Suppressor macrophage (primary cell): ENCODE results near the gene AJM1.
"Not testable (repeated sequence)": the region's sequence is repeated elsewhere in the genome, so short reads cannot be mapped to it uniquely, and the experiment has no call there.

ENCODE experiments used
- DNase-seq, 4 experiments: peaks; one replicate each; pipeline ENCODE4 v3.0.0-alpha.2; 2020 to 2022

Gene AJM1

DNA sequence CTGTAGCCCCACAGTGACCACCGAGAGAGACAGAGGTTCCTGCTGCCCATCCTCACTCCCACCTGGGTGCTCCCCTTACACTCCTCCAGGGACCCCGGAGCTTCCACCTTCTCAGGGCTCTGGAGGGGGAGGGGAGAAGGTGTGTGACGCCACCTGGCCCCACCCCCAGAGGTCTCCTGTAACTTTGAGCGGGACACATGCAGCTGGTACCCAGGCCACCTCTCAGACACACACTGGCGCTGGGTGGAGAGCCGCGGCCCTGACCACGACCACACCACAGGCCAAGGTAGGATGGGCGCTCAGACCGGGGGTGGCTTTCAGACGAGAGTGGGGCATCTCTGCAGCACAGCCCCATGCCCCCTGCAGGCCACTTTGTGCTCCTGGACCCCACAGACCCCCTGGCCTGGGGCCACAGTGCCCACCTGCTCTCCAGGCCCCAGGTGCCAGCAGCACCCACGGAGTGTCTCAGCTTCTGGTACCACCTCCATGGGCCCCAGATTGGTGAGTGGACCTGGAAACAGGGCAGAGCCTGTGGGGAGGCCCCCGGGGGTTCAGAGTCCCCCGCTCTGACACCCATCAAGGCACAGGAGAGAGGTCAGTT lies 14.4 kb downstream of the AJM1 start:
- DNase-seq, result no peak

DNA sequence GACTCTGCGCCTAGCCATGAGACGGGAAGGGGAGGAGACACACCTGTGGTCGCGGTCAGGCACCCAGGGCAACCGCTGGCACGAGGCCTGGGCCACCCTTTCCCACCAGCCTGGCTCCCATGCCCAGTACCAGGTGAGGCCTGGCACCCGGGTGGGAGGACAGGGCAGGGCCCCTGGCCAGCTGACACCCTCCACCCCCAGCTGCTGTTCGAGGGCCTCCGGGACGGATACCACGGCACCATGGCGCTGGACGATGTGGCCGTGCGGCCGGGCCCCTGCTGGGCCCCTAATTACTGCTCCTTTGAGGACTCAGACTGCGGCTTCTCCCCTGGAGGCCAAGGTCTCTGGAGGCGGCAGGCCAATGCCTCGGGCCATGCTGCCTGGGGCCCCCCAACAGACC lies 14.9 kb downstream of the AJM1 start:
- no peak for DNase-seq

DNA sequence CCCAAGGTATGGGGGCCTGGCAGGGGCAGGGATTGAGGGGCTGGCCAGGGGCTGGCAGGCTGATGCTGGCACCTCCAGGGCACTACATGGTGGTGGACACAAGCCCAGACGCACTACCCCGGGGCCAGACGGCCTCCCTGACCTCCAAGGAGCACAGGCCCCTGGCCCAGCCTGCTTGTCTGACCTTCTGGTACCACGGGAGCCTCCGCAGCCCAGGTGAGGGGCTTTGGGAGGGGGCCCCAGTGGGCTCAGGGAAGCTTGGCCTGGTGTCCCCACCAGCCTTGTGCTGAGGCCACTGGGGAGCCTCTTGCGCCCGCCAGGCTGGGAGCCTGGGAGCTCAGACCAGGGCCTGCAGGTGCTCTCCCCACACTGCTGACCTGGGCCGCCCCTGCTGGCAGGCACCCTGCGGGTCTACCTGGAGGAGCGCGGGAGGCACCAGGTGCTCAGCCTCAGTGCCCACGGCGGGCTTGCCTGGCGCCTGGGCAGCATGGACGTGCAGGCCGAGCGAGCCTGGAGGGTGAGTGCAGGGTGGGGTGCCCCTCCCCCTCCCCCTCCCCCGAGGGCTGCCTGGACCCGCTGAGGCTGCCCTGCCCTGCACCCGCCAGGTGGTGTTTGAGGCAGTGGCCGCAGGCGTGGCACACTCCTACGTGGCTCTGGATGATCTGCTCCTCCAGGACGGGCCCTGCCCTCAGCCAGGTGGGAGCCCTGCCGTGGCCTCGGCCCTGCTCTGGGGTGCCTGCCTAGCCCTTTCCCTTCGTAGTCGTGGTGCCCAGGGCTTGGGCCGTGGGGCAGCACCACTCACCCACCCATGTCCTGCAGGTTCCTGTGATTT lies 15.5 kb downstream of the AJM1 start:
- DNase-seq, result no peak

DNA sequence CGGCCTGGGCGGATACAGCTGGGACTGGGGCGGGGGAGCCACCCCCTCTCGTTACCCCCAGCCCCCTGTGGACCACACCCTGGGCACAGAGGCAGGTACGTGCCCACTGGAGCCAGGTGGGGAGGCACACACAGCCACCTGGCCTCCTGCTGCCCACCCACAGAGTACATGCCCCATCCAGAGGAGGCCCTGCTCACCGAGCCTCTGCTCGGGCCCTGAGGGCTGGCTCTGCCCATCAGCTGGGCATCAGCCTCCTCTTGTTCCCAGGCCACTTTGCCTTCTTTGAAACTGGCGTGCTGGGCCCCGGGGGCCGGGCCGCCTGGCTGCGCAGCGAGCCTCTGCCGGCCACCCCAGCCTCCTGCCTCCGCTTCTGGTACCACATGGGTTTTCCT lies 16.2 kb downstream of the AJM1 start:
- no peak for DNase-seq

DNA sequence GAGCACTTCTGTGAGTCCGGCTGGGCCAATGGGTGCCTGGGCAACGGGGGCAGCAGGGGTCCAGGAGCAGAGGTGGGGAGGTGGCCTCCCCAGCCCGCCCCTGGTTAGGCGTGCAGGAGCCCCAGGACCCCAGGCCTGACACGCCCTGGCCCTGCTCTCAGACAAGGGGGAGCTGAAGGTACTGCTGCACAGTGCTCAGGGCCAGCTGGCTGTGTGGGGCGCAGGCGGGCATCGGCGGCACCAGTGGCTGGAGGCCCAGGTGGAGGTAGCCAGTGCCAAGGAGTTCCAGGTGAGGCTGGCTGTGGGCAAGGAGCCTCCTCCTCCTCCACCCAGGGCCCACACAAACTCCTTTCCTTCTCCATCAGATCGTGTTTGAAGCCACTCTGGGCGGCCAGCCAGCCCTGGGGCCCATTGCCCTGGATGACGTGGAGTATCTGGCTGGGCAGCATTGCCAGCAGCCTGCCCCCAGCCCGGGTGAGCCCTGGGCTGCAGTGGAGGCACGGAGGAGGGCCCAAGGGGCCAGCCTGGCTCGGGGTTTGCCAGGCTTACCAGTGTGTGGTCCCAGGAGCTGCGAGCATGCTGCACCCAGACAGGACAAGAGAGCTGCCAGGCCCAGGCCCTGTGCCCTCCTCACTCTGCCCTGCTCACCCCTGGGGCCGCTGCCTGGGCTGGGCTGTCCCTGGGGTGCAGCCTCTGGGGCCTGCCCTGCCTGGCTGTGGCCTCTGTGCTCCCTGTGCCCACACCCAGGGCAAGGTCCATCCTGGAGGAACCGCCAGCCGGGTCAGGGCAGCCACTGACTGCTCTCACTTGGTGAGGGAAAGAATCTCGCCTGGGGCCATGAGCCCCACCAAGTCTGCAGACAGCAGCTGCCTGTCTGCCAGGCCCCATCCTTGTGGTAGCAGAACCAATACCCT lies 16.8 kb downstream of the AJM1 start:
- DNase-seq, result no peak

DNA sequence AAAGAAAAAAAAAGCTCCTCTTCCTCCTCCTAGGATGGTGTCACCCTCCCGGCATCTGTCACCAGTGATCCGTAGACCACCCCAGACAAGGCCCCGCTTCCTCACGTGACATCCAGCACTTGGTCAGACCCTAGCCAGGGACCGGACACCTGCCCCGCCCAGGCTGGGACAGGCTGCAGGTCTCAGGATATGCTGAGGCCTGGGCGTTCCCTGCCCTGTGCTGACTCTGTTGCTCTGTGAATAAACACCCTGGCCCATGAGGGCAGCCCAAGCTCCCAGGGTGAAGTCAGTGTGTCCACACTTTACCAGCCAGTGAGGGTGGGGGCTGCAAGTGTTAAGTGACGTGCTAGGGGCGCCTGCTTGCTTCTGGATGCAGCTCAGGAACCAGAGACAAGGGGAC lies 18.3 kb downstream of the AJM1 start:
- peak in 1 of 4 experiments; percentile 1 for DNase-seq

DNA sequence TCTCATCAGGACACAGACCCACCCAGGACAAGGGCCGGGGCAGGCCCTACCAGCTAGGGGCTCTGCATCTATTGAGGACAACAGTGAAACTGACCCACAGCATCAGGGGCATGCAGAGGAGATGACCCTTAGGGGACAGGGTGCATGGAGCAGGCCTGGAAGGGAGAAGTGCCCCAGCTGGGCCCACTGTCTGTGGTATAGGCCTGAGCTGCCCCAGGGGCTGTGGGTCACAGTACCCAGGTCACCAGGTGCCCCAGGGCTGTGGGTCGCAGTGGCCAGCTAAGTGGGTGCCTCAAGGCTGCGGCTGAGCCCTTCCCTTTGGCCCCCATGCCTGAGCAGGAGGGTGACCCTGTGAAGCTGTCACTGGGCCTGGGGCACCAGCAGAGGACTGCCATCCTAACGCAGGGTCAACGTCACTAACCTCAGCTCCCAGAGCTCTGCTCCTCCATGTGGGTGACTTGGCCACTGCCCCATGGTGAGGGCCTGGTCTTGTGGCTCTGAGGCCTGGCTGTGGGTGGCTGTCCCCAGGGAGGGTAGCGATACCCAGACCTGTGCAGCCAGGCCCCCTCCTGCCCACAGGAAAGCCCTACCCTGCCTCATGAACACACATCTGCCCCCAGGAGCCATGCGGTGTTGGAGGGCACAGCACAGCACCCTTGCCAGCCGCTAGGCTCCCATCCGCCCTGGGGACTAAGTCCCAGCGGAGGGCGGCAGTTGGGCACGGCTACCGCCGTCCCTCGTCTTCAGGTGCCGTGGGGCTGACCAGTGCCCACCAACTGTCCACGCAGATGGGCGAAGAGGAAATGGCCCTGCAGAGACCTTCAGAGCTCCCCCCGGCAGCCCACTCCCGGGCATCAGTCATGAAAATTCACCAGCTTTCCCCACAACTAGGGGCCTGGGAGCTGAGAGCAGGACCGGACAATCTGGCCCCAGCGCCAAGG lies 18.9 kb downstream of the AJM1 start:
- no peak for DNase-seq

DNA sequence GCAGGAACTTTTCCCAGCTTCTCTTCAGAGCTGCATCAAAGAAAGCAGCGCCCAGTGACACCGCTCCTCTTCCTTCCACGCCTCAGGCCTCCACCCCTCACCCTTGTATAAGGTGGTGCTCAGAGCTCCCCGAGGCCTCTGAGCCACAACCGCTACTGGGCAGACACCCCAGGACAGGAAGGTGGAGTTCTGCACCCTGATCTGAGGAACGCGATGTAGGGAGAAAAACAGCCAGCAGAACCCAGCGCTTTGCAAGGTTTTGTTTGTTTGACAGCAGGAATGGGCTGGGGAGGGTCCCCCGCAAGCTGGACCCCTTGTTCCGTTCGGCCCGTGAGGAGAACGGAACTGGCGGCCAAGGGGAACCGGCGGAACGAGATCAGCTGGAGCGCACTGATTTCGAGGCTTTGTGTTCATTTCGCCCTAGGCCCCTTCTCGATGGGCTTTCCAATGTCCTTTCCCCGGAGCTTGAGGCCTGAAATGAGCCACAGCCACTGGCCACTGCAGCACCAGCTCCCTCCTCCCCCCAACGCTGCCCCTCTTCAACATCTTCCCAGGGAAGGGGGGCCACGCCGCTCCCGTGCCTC lies 19.7 kb downstream of the AJM1 start:
- no peak for DNase-seq

DNA sequence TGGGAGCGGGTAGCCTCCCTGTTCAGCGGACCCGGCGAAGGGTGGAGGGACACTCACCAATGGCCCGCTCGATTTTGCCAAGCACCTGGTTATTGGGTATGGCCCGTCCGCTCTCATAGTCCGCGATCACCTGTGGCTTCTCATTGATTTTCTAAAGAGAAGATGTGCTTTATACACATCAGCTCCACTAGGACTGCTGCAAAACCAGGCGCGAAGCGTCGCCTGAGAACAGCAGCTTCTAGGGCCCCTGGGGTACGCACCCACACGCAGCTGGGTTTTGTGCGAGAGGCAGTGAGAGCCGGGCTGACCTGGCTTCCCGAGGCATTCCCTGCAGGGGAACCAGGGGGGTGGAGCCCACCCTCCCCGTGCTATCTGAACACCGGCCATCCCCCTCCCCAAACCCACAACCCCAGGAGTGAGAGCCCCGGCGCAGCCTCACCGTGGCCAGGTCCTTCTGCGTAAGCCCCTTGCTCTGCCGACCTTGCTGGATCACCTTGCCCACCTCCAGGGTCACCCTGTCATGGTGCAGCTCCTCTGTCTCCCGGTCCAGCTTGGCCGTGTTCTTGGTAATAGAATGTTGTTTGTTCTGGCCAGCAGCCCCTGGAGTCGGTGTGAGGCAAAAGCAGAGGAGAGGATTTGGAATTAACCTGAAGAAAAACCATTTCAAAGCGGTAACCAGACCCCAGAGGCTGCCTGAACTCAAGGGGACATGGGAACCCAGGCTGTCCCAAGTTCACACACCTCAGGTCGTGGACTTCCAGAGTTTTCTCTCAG lies 20.8 kb downstream of the AJM1 start:
- DNase-seq, result no peak

DNA sequence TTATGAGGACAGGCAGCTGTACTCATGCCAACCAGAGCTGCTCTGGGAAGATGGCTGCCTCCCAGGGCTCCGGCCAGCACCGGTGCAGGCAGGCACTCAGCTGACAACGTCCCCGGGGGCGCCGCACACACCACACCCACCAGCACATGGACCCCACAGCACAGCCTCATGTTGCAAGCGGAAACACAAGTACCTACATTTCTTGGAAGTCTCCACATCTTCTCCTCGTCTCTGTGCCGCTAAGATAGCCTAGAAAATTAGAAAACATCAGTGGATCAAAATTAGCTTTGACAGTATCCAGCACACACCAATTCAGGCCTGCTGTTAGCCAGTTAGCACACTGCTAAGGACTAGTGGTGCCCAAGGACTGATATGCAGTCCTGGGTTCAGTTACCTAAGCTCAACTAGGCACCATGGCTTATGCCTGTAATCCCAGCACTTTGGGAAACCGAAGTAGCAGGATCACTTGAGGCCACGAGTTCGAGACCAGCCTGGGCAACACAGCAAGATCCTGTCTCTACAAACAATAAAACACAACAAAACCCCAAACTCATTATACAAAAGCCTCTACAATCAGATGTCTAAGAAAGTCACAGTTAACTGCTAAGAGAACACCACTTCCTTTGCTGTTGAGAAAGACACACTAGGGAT lies 21.5 kb downstream of the AJM1 start:
- no peak for DNase-seq

DNA sequence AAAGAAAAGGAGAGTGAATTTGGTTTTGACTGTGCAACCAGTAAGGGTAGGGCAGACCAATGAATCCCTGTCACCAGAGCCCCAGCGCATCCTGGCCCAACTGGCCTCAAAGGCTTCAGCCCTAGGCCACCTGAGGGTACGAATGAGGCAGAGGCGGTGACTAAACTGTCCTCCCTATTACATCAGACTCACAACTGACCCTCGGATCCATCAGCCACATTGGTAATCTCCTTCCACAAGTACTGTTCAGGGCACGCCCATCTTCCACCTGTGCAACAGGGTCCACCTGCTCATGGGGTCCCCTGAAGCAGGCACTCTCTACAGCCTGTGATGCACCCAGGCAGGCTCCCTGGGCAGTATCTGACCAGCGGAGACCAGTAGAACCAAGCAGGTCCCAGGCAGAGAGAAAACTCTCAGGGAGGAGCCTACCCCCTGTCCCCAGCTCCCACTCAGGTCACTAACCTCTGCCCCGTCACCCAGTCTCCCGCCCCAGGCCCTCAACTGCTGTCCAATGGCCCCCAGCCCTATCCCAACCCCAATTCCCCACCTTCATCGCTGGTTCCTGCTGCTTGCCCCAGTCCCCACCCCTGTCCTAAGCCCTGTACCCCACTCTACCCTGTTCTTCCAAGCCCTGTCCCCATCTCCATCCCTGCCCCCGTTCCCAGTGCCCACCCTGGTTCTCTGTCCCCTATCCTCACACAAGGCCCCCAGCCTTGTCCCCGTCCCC lies 22.9 kb downstream of the AJM1 start:
- no peak for DNase-seq

DNA sequence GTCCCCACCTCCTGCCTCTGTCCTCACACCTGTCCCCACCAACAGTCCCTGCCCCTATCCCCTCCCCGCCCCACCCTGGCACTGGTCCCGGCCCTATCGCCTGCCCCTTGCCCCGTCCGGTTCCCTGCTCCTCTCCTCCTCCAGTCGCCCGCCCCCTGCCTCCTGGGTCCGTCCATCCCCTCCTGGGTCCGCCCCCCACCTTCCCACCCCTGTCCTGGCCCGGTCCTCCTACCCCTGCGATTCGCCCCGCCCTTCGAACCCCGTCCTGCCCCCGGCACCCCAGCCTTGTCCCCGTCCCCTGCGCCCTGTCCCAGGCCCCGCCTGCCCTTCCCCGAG lies 23.5 kb downstream of the AJM1 start:
- peak in 1 of 4 experiments; percentile 39 for DNase-seq

DNA sequence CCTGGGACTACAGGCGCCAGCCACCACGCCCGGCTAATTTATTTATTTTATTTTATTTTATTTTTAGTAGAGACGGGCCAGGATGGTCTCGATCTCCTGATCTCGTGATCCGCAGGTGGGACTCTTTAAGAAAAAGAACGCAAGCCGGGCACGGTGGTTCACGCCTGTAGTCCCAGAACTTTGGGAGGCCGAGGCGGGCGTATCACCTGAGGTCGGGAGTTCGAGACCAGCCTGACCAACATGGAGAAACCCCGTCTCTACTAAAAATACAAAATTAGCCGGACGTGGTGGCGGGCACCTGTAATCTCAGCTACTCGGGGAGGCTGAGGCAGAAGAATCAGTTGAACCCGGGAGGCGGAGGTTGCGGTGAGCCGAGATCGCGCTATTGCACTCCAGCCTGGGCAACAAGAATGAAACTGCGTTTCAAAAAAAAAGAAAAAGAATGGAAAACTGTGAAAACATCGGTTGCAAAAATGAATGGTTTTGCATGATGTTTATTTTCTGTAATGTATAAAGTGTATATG lies 24.7 kb downstream of the AJM1 start:
- not testable (repeated sequence) for DNase-seq

DNA sequence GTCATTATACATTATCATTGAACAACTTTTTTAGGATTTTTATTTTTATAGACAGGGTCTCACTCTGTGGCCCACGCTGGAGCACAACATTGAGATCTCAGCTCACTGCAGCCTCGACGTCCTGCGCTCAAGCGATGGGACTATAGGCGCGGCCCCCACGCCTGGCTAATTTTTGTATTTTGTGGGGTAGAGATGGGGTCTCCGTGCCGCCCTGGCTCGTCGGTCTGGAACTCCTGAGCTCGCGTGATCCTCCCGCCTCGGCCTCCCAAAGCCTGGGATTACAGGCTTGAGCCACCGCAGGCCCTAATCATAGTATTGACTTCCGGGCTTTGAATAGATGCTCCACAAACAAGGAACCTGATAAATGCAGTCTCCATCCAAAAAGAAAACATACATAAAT lies 25.2 kb downstream of the AJM1 start:
- no peak for DNase-seq

DNA sequence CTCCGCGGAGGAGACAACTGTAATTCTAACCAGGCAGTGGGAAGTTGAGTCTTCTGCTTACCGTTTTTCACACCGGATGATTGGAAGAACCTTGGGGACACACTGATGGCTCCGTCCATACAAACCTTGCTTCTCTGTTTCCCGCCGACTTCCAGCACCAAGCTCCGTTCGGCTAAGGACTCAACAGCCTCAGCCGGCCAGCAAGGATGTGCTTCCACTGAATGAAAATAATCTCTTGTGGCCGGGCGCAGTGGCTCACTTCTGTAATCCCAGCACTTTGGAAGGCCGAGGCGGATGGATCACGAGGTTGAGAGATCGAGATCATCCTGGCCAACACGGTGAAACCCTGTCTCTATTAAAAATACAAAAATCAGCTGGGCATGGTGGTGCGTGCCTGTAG lies 25.6 kb downstream of the AJM1 start:
- no peak for DNase-seq

DNA sequence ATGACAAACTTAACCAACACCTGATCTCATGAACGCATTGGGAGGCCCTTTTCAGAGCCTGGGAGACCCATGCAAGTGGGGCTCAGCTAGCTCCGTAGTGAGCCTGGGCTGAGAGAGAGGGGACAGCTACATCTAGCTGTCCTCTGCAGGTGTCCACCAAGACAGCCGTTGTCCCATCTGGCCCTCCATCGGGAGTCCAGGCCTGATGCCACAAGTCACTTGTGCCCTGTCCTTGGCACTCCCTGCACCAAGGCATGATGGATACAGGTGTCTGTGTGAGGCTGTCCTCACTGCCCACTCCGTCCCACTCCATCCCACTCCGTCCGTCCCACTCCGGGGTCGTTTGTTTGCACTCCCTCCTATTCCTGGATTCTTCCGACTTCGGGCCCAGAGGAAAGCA lies 26.4 kb downstream of the AJM1 start:
- DNase-seq, result no peak

DNA sequence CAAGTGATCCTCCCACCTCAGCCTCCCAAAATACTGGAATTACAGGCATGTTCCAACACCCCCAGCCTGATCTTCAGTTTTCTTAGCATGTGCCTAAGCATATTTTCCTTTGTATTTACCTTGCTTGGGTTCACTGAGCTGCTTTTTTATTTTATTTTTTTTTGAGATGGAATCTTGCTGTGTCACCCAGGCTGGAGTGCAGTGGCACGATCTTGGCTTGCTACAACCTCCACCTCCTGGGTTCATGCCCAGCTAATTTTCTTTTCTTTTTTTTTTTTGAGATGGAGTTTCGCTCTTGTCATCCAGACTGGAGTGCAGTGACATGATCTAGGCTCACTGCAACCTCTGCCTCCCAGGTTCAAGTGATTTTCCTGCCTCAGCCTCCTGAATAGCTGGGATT lies 27.3 kb downstream of the AJM1 start:
- DNase-seq, result not testable (repeated sequence)

DNA sequence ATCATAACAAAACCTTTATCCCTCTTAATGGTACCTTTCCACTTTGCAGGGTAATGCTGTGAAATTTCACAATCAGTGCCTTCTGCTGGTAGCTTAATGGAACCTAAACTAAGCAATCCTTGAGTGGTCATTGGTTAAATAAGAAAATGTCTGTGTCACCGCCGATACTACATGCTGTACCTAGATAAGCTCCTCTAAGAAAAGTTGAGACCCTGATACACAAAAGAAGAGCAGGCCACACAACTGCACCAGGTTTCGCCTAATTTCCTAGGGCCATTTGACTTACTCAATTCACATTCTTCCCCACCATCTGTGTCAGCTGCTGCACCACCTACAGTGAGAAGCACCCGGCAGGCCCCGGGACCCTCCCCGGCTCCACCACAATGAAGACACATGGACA lies 32.9 kb downstream of the AJM1 start:
- DNase-seq, result no peak

DNA sequence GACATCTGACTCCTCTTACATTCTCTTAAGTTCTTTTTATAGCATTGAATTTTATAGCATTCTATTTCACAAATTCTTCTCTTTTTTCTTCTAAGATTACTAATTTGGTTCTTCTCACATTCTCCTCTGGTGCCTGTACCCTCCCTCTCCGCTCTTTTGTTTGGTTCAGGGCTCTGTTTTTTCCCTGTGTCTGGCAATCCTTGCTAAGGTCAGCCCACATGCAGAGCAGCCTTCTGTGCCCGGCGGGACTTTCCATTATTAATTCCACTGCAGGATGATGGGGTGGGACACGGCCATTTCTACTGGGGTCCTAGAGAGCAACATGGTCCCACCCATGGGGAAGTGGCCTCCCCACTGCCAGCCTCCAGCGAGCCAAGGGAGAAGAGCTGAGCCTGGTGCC lies 34.2 kb downstream of the AJM1 start:
- no peak for DNase-seq

DNA sequence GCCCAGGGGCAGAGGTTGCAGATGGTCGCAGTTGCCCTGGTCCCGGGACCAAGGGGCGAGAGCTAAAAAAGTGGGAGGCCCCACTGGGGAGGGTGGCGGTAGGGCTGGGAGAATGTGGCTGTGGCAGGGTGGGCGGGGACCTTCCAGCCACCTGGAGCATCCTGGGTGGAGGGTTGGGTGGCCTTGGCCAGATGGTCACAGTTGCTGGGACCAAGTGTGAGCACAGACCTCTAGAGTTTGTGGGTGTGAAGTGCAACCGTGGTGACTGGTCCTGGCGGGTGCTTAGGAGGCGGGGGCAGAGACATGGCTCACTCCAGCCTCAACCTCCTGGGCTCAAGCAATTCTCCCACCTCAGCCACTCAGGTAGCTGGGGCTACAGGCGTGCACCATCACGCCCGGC lies 38.4 kb downstream of the AJM1 start:
- no peak for DNase-seq
